Kidney epithelial cell (primary cell): ENCODE data around the gene GPR146. TPM values are rescaled to one million over a fixed set of nuclear protein-coding genes. Genes with fewer than 3 reads are reported as not detected.

Experiments used
- DNase-seq: peaks from one replicate; pipeline ENCODE4 v3.0.0-alpha.2; 2010; ENCODE audit warnings: low read depth
- H3K27me3 ChIP-seq: 2 replicates; pipeline ENCODE4 v1.6.0; 2011; ENCODE audit warnings: low read length; ENCODE audit not compliant: control insufficient read depth, insufficient read depth
- H3K36me3 ChIP-seq: 2 replicates; pipeline ENCODE4 v1.5.1; 2011; ENCODE audit warnings: low read length; ENCODE audit not compliant: control insufficient read depth, insufficient read depth
- H3K4me3 ChIP-seq: 2 replicates; pipeline ENCODE4 v1.5.1; 2011; ENCODE audit warnings: low read depth, mild to moderate bottlenecking, control low read depth, low read length
- CTCF ChIP-seq: IDR thresholded peaks from 2 replicates; pipeline ENCODE4 v1.5.1; 2011; ENCODE audit warnings: mild to moderate bottlenecking, moderate library complexity, low read length, control low read depth, inconsistent platforms; ENCODE audit not compliant: insufficient read depth, poor library complexity, severe bottlenecking
- total RNA-seq: library from RNA; depleted of rRNA; stranded (reverse); fragments of >200 nt; gene quantifications from 2 replicates; pipeline ENCODE4 v1.2.3, GENCODE V29; 2015

GPR146 gene
- total RNA-seq, 1 donor from 2014 or later: 0.21 TPM

GRCh38 chr7:1106793-1107421 lies 62.6 kb downstream of the GPR146 start:
- H3K27me3 ChIP-seq: peaks cover 2% of the 10 kb centered on the region
- no peak for DNase-seq
- H3K4me3 ChIP-seq: no peak overlapping the region
- H3K36me3 ChIP-seq: no peaks in the 10 kb centered on the region
- no peak for TF ChIP-seq CTCF

GRCh38 chr7:1108264-1108920 lies 64.0 kb downstream of the GPR146 start:
- DNase-seq: no peak
- Histone ChIP-seq H3K27me3 (peaks cover 2% of the 10 kb centered on the region), H3K36me3 (no peaks in the 10 kb centered on the region), H3K4me3 (no peak overlapping the region)
- TF ChIP-seq CTCF: no peak

Other genes with a start within 250 kb of the GPR146 start
- gene SUN1, start 212.1 kb upstream of the GPR146 start, total RNA-seq: 192 and 220 TPM in 2 replicates
- gene GET4, start 168.0 kb upstream of the GPR146 start, total RNA-seq: 59.6 and 63.1 TPM in 2 replicates
- gene ADAP1, start 89.9 kb upstream of the GPR146 start, total RNA-seq: 14.3 and 14.9 TPM in 2 replicates
- 14.1 and 15.5 TPM in 2 replicates for gene COX19, start 69.0 kb upstream of the GPR146 start, total RNA-seq
- 0.75 TPM in 1 of 2 replicates, not detected in the other for gene CYP2W1, start 61.4 kb upstream of the GPR146 start, total RNA-seq
- gene GPER1, start 43.6 kb downstream of the GPR146 start, total RNA-seq: 0.08 and 0.55 TPM in 2 replicates
- 28.0 and 33.2 TPM in 2 replicates for gene ZFAND2A, start 115.7 kb downstream of the GPR146 start, total RNA-seq
- gene UNCX, start 188.3 kb downstream of the GPR146 start, total RNA-seq: 0.55 and 1.6 TPM in 2 replicates